ENCODE results near the gene CUX1. TPM values are rescaled to one million over a fixed set of nuclear protein-coding genes. Genes with fewer than 3 reads are reported as not detected.

CUX1 gene
- total RNA-seq, 1 experiment from 2014 or later: 54.8 TPM

- H3K27me3 Mint-ChIP-seq (ENCODE audit: unreplicated experiment): peaks cover 38% of the 10 kb centered on the region
- H3K9me3 Mint-ChIP-seq (ENCODE audit: low read depth, unreplicated experiment): no peaks in the 10 kb centered on the region
- no peak for DNase-seq
- H3K4me3 Mint-ChIP-seq (ENCODE audit: low read depth, unreplicated experiment): no peak overlapping the region
- no peak overlapping the region for H3K27ac Mint-ChIP-seq (ENCODE audit: unreplicated experiment)
- H3K36me3 Mint-ChIP-seq (ENCODE audit: insufficient read depth, unreplicated experiment): no peaks in the 10 kb centered on the region
- no peak for TF ChIP-seq CTCF (IDR thresholded peaks at IDR 0.05; ENCODE audit: unreplicated experiment)
- H3K4me1 Mint-ChIP-seq (ENCODE audit: low read depth, unreplicated experiment): peaks cover 12% of the 10 kb centered on the region
- intact Hi-C loops (cut with micrococcal nuclease; ENCODE audit: unreplicated experiment): no loop called here
- no TSS peak for BruUV-seq (replicated peaks)
- CTCF ChIA-PET: no interaction called here
These were observed 37.1 kb upstream of the CUX1 start for GRCh38 chr7:101780281-101780680.

DNA sequence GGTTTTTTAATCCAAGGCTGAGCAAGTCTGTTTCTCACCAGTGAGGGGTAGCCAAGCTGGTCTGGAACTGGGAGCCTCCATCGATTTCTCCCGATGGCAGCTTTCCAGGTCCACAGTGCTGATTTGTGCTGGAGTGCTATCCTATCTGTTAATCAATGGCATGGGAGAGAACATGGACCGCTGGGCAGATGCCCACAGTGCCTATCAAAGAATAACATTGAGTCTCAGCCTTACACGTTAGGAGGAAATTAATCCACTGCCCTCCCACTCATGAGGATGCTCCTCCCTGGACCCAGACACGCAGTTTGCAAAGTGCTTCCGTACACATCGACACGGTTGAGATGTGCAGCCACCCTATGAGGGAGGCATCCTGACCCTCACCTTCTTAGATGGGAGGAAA is 36.0 kb upstream of the CUX1 start:
- no peak overlapping the region for H3K27ac Mint-ChIP-seq (ENCODE audit: unreplicated experiment)
- intact Hi-C loops (cut with micrococcal nuclease; ENCODE audit: unreplicated experiment): no loop called here
- peaks cover 27% of the 10 kb centered on the region for H3K27me3 Mint-ChIP-seq (ENCODE audit: unreplicated experiment)
- CTCF ChIA-PET: no interaction called here
- peaks cover 12% of the 10 kb centered on the region for H3K4me1 Mint-ChIP-seq (ENCODE audit: low read depth, unreplicated experiment)
- no peak for TF ChIP-seq CTCF (IDR thresholded peaks at IDR 0.05; ENCODE audit: unreplicated experiment)
- H3K36me3 Mint-ChIP-seq (ENCODE audit: insufficient read depth, unreplicated experiment): no peaks in the 10 kb centered on the region
- H3K9me3 Mint-ChIP-seq (ENCODE audit: low read depth, unreplicated experiment): no peaks in the 10 kb centered on the region
- no peak for DNase-seq
- BruUV-seq (replicated peaks): no TSS peak
- no peak overlapping the region for H3K4me3 Mint-ChIP-seq (ENCODE audit: low read depth, unreplicated experiment)

GRCh38 chr7:101782476-101782875 is 35.0 kb upstream of the CUX1 start:
- Mint-ChIP-seq H3K27me3 (ENCODE audit: unreplicated experiment) (peaks cover 16% of the 10 kb centered on the region), H3K4me1 (ENCODE audit: low read depth, unreplicated experiment) (peaks cover 12% of the 10 kb centered on the region), H3K4me3 (ENCODE audit: low read depth, unreplicated experiment) (no peak overlapping the region), H3K36me3 (ENCODE audit: insufficient read depth, unreplicated experiment) (no peaks in the 10 kb centered on the region), H3K9me3 (ENCODE audit: low read depth, unreplicated experiment) (no peaks in the 10 kb centered on the region), H3K27ac (ENCODE audit: unreplicated experiment) (no peak overlapping the region)
- CTCF ChIA-PET: no interaction called here
- intact Hi-C loops (cut with micrococcal nuclease; ENCODE audit: unreplicated experiment): no loop called here
- no peak for TF ChIP-seq CTCF (IDR thresholded peaks at IDR 0.05; ENCODE audit: unreplicated experiment)
- no peak for DNase-seq
- no TSS peak for BruUV-seq (replicated peaks)

- Mint-ChIP-seq H3K27ac (ENCODE audit: unreplicated experiment) (no peak overlapping the region), H3K36me3 (ENCODE audit: insufficient read depth, unreplicated experiment) (no peaks in the 10 kb centered on the region), H3K4me3 (ENCODE audit: low read depth, unreplicated experiment) (no peak overlapping the region), H3K9me3 (ENCODE audit: low read depth, unreplicated experiment) (no peaks in the 10 kb centered on the region), H3K27me3 (ENCODE audit: unreplicated experiment) (peaks cover 12% of the 10 kb centered on the region), H3K4me1 (ENCODE audit: low read depth, unreplicated experiment) (peaks cover 12% of the 10 kb centered on the region)
- no peak for TF ChIP-seq CTCF (IDR thresholded peaks at IDR 0.05; ENCODE audit: unreplicated experiment)
- DNase-seq: no peak
- BruUV-seq (replicated peaks): no TSS peak
- CTCF ChIA-PET: no interaction called here
- intact Hi-C loops (cut with micrococcal nuclease; ENCODE audit: unreplicated experiment): no loop called here
These were observed 34.5 kb upstream of the CUX1 start for GRCh38 chr7:101782896-101783295.
